ENCODE data around the gene POLQ. TPM values are rescaled to one million over a fixed set of nuclear protein-coding genes. Genes with fewer than 3 reads are reported as not detected.

POLQ gene
- total and polyA plus RNA-seq, 10 of the 15 experiments (the other 5 are each of a cell fraction or from before 2014, with no cell fraction given), result 3.3 to 22.4 (median 15.9) TPM

GRCh38 chr3:121545574-121546455, at the start of gene POLQ (continued):
- TF ChIP-seq ESRRA (IDR thresholded peaks at IDR 0.05; ENCODE audit: low read length) (0 out of 2 replicates have a peak, but pooled peaks have one; percentile 25), HCFC1 (IDR thresholded peaks at IDR 0.05; ENCODE audit: low read length) (peak; percentile 76), IKZF2 (IDR thresholded peaks at IDR 0.05) (peak in 1 of 2 experiments; percentile 38; a peak in 1 of 4 replicates), ZZZ3 (IDR thresholded peaks at IDR 0.05; ENCODE audit: control insufficient read depth, insufficient read length, low read depth) (no peak), NRF1 (conservative IDR thresholded peaks at IDR 0.05; ENCODE audit: low read depth, low read length) (no peak), BACH1 (IDR thresholded peaks at IDR 0.05; ENCODE audit: borderline replicate concordance) (no peak), NBN (IDR thresholded peaks at IDR 0.05) (no peak), FOXM1 (IDR thresholded peaks at IDR 0.05; ENCODE audit: low read depth, low read length) (no peak), NR2C1 (IDR thresholded peaks at IDR 0.05) (peak; percentile 79), HSF1 (IDR thresholded peaks at IDR 0.05; ENCODE audit: low read depth, low read length) (no peak), E4F1 (IDR thresholded peaks at IDR 0.05; ENCODE audit: borderline replicate concordance, partially characterized antibody) (no peak), GATAD2B (conservative IDR thresholded peaks at IDR 0.05; ENCODE audit: low read depth) (0 out of 2 replicates have a peak, but pooled peaks have one; percentile 18), CBX5 (IDR thresholded peaks at IDR 0.05; ENCODE audit: low read depth) (peak; percentile 29; the same call in 1 of the 2 replicates), FOS (IDR thresholded peaks at IDR 0.05; ENCODE audit: borderline replicate concordance, extremely low read depth, insufficient read length) (no peak), BHLHE40 (IDR thresholded peaks at IDR 0.05; ENCODE audit: borderline replicate concordance in 1 of 2, low read depth in 2 of 2, low read length in 1 of 2) (0 out of 4 replicates have a peak, but pooled peaks of 1 of the 2 experiments have one; percentile 2)
- TF ChIP-seq, protein P1, sequence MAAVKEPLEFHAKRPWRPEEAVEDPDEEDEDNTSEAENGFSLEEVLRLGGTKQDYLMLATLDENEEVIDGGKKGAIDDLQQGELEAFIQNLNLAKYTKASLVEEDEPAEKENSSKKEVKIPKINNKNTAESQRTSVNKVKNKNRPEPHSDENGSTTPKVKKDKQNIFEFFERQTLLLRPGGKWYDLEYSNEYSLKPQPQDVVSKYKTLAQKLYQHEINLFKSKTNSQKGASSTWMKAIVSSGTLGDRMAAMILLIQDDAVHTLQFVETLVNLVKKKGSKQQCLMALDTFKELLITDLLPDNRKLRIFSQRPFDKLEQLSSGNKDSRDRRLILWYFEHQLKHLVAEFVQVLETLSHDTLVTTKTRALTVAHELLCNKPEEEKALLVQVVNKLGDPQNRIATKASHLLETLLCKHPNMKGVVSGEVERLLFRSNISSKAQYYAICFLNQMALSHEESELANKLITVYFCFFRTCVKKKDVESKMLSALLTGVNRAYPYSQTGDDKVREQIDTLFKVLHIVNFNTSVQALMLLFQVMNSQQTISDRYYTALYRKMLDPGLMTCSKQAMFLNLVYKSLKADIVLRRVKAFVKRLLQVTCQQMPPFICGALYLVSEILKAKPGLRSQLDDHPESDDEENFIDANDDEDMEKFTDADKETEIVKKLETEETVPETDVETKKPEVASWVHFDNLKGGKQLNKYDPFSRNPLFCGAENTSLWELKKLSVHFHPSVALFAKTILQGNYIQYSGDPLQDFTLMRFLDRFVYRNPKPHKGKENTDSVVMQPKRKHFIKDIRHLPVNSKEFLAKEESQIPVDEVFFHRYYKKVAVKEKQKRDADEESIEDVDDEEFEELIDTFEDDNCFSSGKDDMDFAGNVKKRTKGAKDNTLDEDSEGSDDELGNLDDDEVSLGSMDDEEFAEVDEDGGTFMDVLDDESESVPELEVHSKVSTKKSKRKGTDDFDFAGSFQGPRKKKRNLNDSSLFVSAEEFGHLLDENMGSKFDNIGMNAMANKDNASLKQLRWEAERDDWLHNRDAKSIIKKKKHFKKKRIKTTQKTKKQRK (IDR thresholded peaks at IDR 0.05; ENCODE audit: low read depth, low read length), result 0 out of 2 replicates have a peak, but pooled peaks have one; percentile 27
- TF ChIP-seq, protein P2, sequence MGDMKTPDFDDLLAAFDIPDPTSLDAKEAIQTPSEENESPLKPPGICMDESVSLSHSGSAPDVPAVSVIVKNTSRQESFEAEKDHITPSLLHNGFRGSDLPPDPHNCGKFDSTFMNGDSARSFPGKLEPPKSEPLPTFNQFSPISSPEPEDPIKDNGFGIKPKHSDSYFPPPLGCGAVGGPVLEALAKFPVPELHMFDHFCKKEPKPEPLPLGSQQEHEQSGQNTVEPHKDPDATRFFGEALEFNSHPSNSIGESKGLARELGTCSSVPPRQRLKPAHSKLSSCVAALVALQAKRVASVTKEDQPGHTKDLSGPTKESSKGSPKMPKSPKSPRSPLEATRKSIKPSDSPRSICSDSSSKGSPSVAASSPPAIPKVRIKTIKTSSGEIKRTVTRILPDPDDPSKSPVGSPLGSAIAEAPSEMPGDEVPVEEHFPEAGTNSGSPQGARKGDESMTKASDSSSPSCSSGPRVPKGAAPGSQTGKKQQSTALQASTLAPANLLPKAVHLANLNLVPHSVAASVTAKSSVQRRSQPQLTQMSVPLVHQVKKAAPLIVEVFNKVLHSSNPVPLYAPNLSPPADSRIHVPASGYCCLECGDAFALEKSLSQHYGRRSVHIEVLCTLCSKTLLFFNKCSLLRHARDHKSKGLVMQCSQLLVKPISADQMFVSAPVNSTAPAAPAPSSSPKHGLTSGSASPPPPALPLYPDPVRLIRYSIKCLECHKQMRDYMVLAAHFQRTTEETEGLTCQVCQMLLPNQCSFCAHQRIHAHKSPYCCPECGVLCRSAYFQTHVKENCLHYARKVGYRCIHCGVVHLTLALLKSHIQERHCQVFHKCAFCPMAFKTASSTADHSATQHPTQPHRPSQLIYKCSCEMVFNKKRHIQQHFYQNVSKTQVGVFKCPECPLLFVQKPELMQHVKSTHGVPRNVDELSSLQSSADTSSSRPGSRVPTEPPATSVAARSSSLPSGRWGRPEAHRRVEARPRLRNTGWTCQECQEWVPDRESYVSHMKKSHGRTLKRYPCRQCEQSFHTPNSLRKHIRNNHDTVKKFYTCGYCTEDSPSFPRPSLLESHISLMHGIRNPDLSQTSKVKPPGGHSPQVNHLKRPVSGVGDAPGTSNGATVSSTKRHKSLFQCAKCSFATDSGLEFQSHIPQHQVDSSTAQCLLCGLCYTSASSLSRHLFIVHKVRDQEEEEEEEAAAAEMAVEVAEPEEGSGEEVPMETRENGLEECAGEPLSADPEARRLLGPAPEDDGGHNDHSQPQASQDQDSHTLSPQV (IDR thresholded peaks at IDR 0.05), result no peak

Data from GM12878 (cell line).